ENCODE results near the gene RTBDN. TPM values are rescaled to one million over a fixed set of nuclear protein-coding genes. Genes with fewer than 3 reads are reported as not detected.
A peak's percentile ranks its signal among the peaks of the same experiment; 100 is the strongest.
"Not testable (repeated sequence)": the region's sequence is repeated elsewhere in the genome, so short reads cannot be mapped to it uniquely, and the experiment has no call there.

RTBDN gene
- total RNA-seq, 1 donor from 2014 or later, result 4.8 TPM

DNA sequence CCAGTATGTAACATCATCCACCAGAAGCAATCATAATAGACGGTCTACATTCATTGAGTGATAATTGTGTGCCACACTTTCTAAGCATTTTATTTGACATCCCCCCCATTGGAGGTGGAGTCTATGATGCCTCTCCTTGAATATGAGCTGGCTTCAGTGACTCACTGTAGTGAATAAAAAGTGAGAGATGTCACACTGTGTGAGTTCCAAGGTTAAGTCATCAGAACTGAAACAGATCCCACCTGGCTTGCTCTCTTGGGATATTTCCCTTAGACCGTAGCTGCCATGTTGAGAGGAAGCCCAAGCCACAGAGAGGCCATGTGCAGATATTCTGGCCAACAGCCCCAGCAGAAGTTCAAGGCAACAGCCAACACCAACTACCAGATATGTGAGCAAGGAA is 12.6 kb downstream of the RTBDN start:
- Mint-ChIP-seq H3K27me3 (ENCODE audit: unreplicated experiment) (peaks cover 5% of the 10 kb centered on the region), H3K9me3 (ENCODE audit: unreplicated experiment) (peaks cover 2% of the 10 kb centered on the region), H3K4me3 (ENCODE audit: unreplicated experiment) (no peak overlapping the region), H3K27ac (ENCODE audit: unreplicated experiment) (no peak overlapping the region), H3K36me3 (ENCODE audit: unreplicated experiment) (no peaks in the 10 kb centered on the region), H3K4me1 (ENCODE audit: low read depth, unreplicated experiment) (no peaks in the 10 kb centered on the region)
- no peak for DNase-seq
- TF ChIP-seq, protein P1, sequence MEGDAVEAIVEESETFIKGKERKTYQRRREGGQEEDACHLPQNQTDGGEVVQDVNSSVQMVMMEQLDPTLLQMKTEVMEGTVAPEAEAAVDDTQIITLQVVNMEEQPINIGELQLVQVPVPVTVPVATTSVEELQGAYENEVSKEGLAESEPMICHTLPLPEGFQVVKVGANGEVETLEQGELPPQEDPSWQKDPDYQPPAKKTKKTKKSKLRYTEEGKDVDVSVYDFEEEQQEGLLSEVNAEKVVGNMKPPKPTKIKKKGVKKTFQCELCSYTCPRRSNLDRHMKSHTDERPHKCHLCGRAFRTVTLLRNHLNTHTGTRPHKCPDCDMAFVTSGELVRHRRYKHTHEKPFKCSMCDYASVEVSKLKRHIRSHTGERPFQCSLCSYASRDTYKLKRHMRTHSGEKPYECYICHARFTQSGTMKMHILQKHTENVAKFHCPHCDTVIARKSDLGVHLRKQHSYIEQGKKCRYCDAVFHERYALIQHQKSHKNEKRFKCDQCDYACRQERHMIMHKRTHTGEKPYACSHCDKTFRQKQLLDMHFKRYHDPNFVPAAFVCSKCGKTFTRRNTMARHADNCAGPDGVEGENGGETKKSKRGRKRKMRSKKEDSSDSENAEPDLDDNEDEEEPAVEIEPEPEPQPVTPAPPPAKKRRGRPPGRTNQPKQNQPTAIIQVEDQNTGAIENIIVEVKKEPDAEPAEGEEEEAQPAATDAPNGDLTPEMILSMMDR (IDR thresholded peaks at IDR 0.05; ENCODE audit: partially characterized antibody, unreplicated experiment), result no peak

DNA sequence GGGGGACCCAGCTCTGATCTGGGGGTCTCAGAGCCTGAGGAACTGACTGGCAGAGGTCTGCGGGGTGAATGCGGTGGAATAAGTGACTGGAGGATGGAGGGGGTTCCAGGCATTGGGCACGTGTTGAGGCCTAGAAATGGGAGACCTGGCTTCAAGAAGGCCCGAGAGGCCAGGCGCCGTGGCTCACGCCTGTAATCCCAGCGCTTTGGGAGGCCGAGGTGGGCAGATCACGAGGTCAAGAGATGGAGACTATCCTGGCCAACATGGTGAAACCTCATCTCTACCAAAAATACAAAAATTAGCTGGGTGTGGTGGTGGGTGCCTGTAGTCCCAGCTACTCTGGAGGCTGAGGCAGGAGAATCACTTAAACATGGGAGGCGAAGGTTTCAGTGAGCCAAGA is 16.6 kb downstream of the RTBDN start:
- H3K4me1 Mint-ChIP-seq (ENCODE audit: low read depth, unreplicated experiment); H3K36me3 Mint-ChIP-seq (ENCODE audit: unreplicated experiment); H3K27me3 Mint-ChIP-seq (ENCODE audit: unreplicated experiment); H3K4me3 Mint-ChIP-seq (ENCODE audit: unreplicated experiment); H3K9me3 Mint-ChIP-seq (ENCODE audit: unreplicated experiment); DNase-seq; H3K27ac Mint-ChIP-seq (ENCODE audit: unreplicated experiment): not testable (repeated sequence)

DNA sequence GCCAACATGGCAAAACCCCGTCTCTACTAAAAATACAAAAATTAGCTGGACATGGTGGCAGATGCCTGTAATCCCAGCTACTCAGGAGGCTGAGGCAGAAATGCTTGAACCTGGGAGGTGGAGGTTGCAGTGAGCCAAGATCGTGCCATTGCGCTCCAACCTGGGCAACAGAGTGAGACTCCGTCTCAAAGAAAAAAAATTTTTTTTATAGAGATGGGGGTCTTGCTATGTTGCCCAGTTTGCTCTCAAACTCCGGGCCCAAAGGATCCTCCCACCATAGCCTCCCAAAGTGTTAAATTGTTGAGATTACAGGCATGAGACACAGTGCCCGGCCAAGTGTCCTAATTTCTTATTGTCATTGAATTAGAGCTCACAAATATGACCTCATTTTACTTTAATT is 17.2 kb downstream of the RTBDN start:
- not testable (repeated sequence) for H3K27me3 Mint-ChIP-seq (ENCODE audit: unreplicated experiment); DNase-seq; H3K4me1 Mint-ChIP-seq (ENCODE audit: low read depth, unreplicated experiment); H3K9me3 Mint-ChIP-seq (ENCODE audit: unreplicated experiment); H3K4me3 Mint-ChIP-seq (ENCODE audit: unreplicated experiment); H3K27ac Mint-ChIP-seq (ENCODE audit: unreplicated experiment); H3K36me3 Mint-ChIP-seq (ENCODE audit: unreplicated experiment)

DNA sequence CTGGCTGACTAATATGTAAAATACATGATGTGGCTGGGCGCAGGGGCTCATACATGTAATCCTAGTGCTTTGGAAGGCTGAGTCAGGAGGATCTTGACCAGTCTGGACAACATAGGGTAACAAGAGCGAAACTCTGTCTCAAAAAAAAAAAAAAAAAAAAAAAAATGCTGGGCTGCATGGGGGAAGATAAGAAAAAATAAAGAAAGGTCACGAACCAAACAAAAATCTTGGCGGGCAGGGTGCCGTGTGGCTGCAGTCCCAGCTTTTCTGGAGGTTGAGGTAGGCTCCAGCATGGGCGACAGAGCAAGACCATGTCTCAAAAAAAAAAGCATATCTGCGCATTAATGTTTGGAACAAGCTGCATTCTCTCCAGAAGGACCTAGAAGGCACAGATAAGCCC is 19.3 kb downstream of the RTBDN start:
- H3K4me3 Mint-ChIP-seq (ENCODE audit: unreplicated experiment), result no peak overlapping the region
- no peaks in the 10 kb centered on the region for H3K4me1 Mint-ChIP-seq (ENCODE audit: low read depth, unreplicated experiment)
- no peak overlapping the region for H3K27ac Mint-ChIP-seq (ENCODE audit: unreplicated experiment)
- DNase-seq, result no peak
- no peaks in the 10 kb centered on the region for H3K36me3 Mint-ChIP-seq (ENCODE audit: unreplicated experiment)
- TF ChIP-seq, protein P1 (IDR thresholded peaks at IDR 0.05; ENCODE audit: partially characterized antibody, unreplicated experiment), result no peak
- no peaks in the 10 kb centered on the region for H3K9me3 Mint-ChIP-seq (ENCODE audit: unreplicated experiment)
- no peaks in the 10 kb centered on the region for H3K27me3 Mint-ChIP-seq (ENCODE audit: unreplicated experiment)

DNA sequence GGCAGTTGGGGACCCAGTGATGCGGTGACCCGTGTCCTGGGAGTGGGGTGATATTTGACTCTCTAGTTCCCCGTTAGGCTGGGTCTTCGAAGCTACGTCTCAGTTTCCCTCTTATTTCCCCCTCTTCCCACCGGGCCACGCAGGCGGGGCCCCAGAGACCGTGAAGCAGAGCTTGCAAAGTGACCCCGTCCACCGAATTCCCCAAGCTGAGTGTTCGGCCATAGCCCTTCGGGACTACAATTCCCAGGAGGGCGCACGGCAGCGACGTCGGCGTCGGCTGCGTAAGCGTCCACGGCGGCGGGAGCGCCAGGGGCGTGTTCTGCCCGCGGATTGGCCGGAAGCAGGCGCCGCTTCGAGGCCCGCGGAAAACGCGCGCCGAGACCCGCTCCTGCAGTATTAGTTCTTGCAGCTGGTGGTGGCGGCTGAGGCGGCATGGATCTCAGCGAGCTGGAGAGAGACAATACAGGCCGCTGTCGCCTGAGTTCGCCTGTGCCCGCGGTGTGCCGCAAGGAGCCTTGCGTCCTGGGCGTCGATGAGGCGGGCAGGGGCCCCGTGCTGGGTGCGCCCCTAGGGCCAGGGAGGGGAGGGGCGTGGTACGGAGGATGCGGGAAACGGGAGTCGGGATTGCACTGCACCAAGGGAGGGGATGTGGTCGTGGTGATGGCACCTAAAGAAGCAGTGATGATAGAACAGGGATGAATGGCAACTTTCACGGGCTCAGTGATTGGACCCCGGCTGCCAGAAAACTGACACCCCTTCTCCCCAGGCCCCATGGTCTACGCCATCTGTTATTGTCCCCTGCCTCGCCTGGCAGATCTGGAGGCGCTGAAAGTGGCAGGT is 27.9 kb downstream of the RTBDN start, which contains the start of gene RNASEH2A:
RNASEH2A (plus strand) TSS at position 343 of the 840 bp plus-strand sequence; CDS start at position 433, 90 bp downstream.
- peak; percentile 91 for DNase-seq
- peaks cover 16% of the 10 kb centered on the region for H3K9me3 Mint-ChIP-seq (ENCODE audit: unreplicated experiment)
- H3K4me1 Mint-ChIP-seq (ENCODE audit: low read depth, unreplicated experiment), result peaks cover 12% of the 10 kb centered on the region
- peaks cover 10% of the 10 kb centered on the region for H3K27me3 Mint-ChIP-seq (ENCODE audit: unreplicated experiment)
- peak within 1 kb of the TSS; percentile 80 for H3K27ac Mint-ChIP-seq (ENCODE audit: unreplicated experiment)
- TF ChIP-seq, protein P1 (IDR thresholded peaks at IDR 0.05; ENCODE audit: partially characterized antibody, unreplicated experiment), result no peak
- H3K4me3 Mint-ChIP-seq (ENCODE audit: unreplicated experiment), result peak within 1 kb of the TSS; percentile 92
- H3K36me3 Mint-ChIP-seq (ENCODE audit: unreplicated experiment), result no peaks in the 10 kb centered on the region

DNA sequence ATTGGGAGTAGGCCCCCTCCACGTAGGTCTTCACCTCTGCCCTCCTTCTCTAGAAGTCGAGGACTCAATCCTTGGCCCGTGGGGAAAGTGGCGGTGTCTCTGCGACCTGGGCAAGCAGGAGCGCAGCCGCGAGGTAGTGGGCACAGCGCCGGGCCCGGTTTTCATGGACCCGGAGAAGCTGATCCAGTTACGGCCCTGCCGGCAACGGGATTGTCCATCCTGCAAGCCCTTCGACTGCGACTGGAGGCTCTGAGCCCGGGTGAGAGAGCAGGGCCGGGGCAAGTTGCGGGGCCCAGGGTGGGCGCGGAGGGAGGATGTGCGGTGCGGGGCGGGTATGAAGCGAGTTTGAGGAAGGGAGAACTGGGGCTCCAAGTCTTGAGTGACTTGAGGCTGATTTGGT is 30.3 kb downstream of the RTBDN start:
- no peaks in the 10 kb centered on the region for H3K36me3 Mint-ChIP-seq (ENCODE audit: unreplicated experiment)
- TF ChIP-seq, protein P1 (IDR thresholded peaks at IDR 0.05; ENCODE audit: partially characterized antibody, unreplicated experiment), result no peak
- H3K4me1 Mint-ChIP-seq (ENCODE audit: low read depth, unreplicated experiment), result peaks cover 17% of the 10 kb centered on the region
- no peak overlapping the region for H3K4me3 Mint-ChIP-seq (ENCODE audit: unreplicated experiment)
- H3K27ac Mint-ChIP-seq (ENCODE audit: unreplicated experiment), result no peak overlapping the region
- no peak for DNase-seq
- H3K27me3 Mint-ChIP-seq (ENCODE audit: unreplicated experiment), result peaks cover 17% of the 10 kb centered on the region
- peaks cover 21% of the 10 kb centered on the region for H3K9me3 Mint-ChIP-seq (ENCODE audit: unreplicated experiment)
